Neural crest cell (in vitro differentiated cells): ENCODE measurements around the gene C20orf202. TPM values are rescaled to one million over a fixed set of nuclear protein-coding genes. Genes with fewer than 3 reads are reported as not detected.

Experiments
- DNase-seq: peaks from one replicate; pipeline ENCODE4 v3.0.0; 2021; ENCODE audit warnings: low read depth, mixed read lengths, low spot score
- H3K27ac Mint-ChIP-seq: one replicate; pipeline ENCODE4 v1.8.0; 2021; ENCODE audit warnings: mild to moderate bottlenecking, mixed read lengths; ENCODE audit not compliant: unreplicated experiment
- H3K27me3 Mint-ChIP-seq: 2 replicates; pipeline ENCODE4 v1.8.0; 2021; ENCODE audit warnings: low read depth, mild to moderate bottlenecking, mixed read lengths
- H3K36me3 Mint-ChIP-seq: 2 replicates; pipeline ENCODE4 v1.8.0; 2021; ENCODE audit warnings: low read depth, mild to moderate bottlenecking, mixed read lengths
- H3K4me1 Mint-ChIP-seq: 2 replicates; pipeline ENCODE4 v1.8.0; 2021; ENCODE audit warnings: mixed read lengths
- H3K4me3 Mint-ChIP-seq: one replicate; pipeline ENCODE4 v1.8.0; 2021; ENCODE audit warnings: mild to moderate bottlenecking, mixed read lengths
- H3K9me3 Mint-ChIP-seq: 2 replicates; pipeline ENCODE4 v1.8.0; 2021; ENCODE audit warnings: mixed read lengths
- CTCF ChIP-seq: fragments of 200-600 bp; sonication (generic); conservative IDR thresholded peaks from 2 replicates; pipeline ENCODE4 v1.5.0; 2021; ENCODE audit warnings: antibody characterized with exemption, mild to moderate bottlenecking
- total RNA-seq: library from RNA; stranded (reverse); gene quantifications from 2 replicates; pipeline ENCODE4 v1.2.1, GENCODE V29; 2021

C20orf202 gene
- total RNA-seq, 1 donor from 2014 or later: 0.23 TPM

- no peak for TF ChIP-seq CTCF
- H3K36me3 Mint-ChIP-seq: no peaks in the 10 kb centered on the region
- peaks cover 4% of the 10 kb centered on the region for H3K27me3 Mint-ChIP-seq
- H3K4me3 Mint-ChIP-seq: no peak overlapping the region
- no peaks in the 10 kb centered on the region for H3K4me1 Mint-ChIP-seq
- no peak overlapping the region for H3K27ac Mint-ChIP-seq
- no peak for DNase-seq
- no peaks in the 10 kb centered on the region for H3K9me3 Mint-ChIP-seq
These were observed 3.3 kb upstream of the C20orf202 start for GRCh38 chr20:1199964-1200363.

- no peak overlapping the region for H3K27ac Mint-ChIP-seq
- DNase-seq: no peak
- H3K4me1 Mint-ChIP-seq: no peaks in the 10 kb centered on the region
- H3K4me3 Mint-ChIP-seq: no peak overlapping the region
- TF ChIP-seq CTCF: no peak
- peaks cover 13% of the 10 kb centered on the region for H3K27me3 Mint-ChIP-seq
- no peaks in the 10 kb centered on the region for H3K9me3 Mint-ChIP-seq
- no peaks in the 10 kb centered on the region for H3K36me3 Mint-ChIP-seq
These were observed 376 bp downstream of the C20orf202 start for GRCh38 chr20:1203630-1204029.

GRCh38 chr20:1204113-1204512 is 859 bp downstream of the C20orf202 start:
- Mint-ChIP-seq H3K9me3 (no peaks in the 10 kb centered on the region), H3K4me3 (no peak overlapping the region), H3K27me3 (peaks cover 18% of the 10 kb centered on the region), H3K4me1 (no peaks in the 10 kb centered on the region), H3K27ac (no peak overlapping the region), H3K36me3 (no peaks in the 10 kb centered on the region)
- no peak for DNase-seq
- no peak for TF ChIP-seq CTCF

GRCh38 chr20:1204576-1204975 is 1.3 kb downstream of the C20orf202 start:
- no peak for DNase-seq
- H3K4me3 Mint-ChIP-seq: no peak overlapping the region
- no peaks in the 10 kb centered on the region for H3K36me3 Mint-ChIP-seq
- peaks cover 22% of the 10 kb centered on the region for H3K27me3 Mint-ChIP-seq
- no peak overlapping the region for H3K27ac Mint-ChIP-seq
- TF ChIP-seq CTCF: no peak
- no peaks in the 10 kb centered on the region for H3K9me3 Mint-ChIP-seq
- H3K4me1 Mint-ChIP-seq: no peaks in the 10 kb centered on the region

GRCh38 chr20:1205802-1206201 is 2.5 kb downstream of the C20orf202 start:
- Mint-ChIP-seq H3K4me3 (no peak overlapping the region), H3K36me3 (no peaks in the 10 kb centered on the region), H3K9me3 (no peaks in the 10 kb centered on the region), H3K4me1 (no peaks in the 10 kb centered on the region), H3K27ac (no peak overlapping the region), H3K27me3 (peaks cover 32% of the 10 kb centered on the region)
- DNase-seq: no peak
- TF ChIP-seq CTCF: no peak
